SJCRH30 (cell line): ENCODE measurements around the gene HMGA1. TPM values are rescaled to one million over a fixed set of nuclear protein-coding genes. Genes with fewer than 3 reads are reported as not detected.

Source experiments
- DNase-seq, 2 experiments: peaks; one replicate each; pipeline ENCODE4 v3.0.0-alpha.2; 2015 to 2020
- H3K27ac ChIP-seq: fragments of 250-450 bp; sonication (Bioruptor Pico); 2 replicates; pipeline ENCODE4 v1.5.1; 2020; ENCODE audit warnings: mild to moderate bottlenecking, moderate library complexity
- H3K27me3 ChIP-seq: fragments of 250-450 bp; sonication (Bioruptor Pico); 2 replicates; pipeline ENCODE4 v1.5.1; 2020; ENCODE audit warnings: mild to moderate bottlenecking, moderate library complexity
- H3K36me3 ChIP-seq: fragments of 250-450 bp; sonication (Bioruptor Pico); 2 replicates; pipeline ENCODE4 v1.5.1; 2020; ENCODE audit warnings: mild to moderate bottlenecking, moderate library complexity
- H3K4me1 ChIP-seq: fragments of 250-450 bp; sonication (Bioruptor Pico); 2 replicates; pipeline ENCODE4 v1.5.1; 2020; ENCODE audit warnings: mild to moderate bottlenecking, moderate library complexity
- H3K4me3 ChIP-seq: fragments of 250-450 bp; sonication (Bioruptor Pico); 2 replicates; pipeline ENCODE4 v1.5.1; 2020; ENCODE audit warnings: mild to moderate bottlenecking, moderate library complexity
- H3K9me3 ChIP-seq: fragments of 250-450 bp; sonication (Bioruptor Pico); replicated peaks from 2 replicates; pipeline ENCODE4 v1.5.1; 2020; ENCODE audit warnings: mild to moderate bottlenecking, moderate library complexity
- total RNA-seq: library from RNA; depleted of rRNA; stranded (reverse); fragments of >200 nt; shearing (Covaris generic); gene quantifications from 2 replicates; pipeline ENCODE4 v1.2.3, GENCODE V29; 2014

Gene HMGA1
- total RNA-seq, 1 experiment from 2014 or later: 129 TPM

GRCh38 chr6:34231566-34232336 is 4.9 kb upstream of the HMGA1 start:
- Histone ChIP-seq H3K4me1 (peaks cover 14% of the 10 kb centered on the region), H3K4me3 (no peak overlapping the region), H3K36me3 (no peaks in the 10 kb centered on the region), H3K9me3 (no peaks in the 10 kb centered on the region), H3K27me3 (no peaks in the 10 kb centered on the region), H3K27ac (no peak overlapping the region)
- DNase-seq: no peak

- H3K36me3 ChIP-seq: no peaks in the 10 kb centered on the region
- no peaks in the 10 kb centered on the region for H3K9me3 ChIP-seq
- H3K27me3 ChIP-seq: no peaks in the 10 kb centered on the region
- H3K4me3 ChIP-seq: no peak overlapping the region
- H3K4me1 ChIP-seq: peaks cover 13% of the 10 kb centered on the region
- H3K27ac ChIP-seq: no peak overlapping the region
- no peak for DNase-seq
Measured at GRCh38 chr6:34232901-34233300, 3.8 kb upstream of the HMGA1 start.

- Histone ChIP-seq H3K27me3 (no peaks in the 10 kb centered on the region), H3K4me3 (no peak overlapping the region), H3K36me3 (no peaks in the 10 kb centered on the region), H3K4me1 (peaks cover 15% of the 10 kb centered on the region), H3K9me3 (no peaks in the 10 kb centered on the region), H3K27ac (no peak overlapping the region)
- no peak for DNase-seq
Measured at GRCh38 chr6:34233867-34234266, 2.8 kb upstream of the HMGA1 start.

GRCh38 chr6:34234667-34235306 is 1.9 kb upstream of the HMGA1 start:
- no peaks in the 10 kb centered on the region for H3K36me3 ChIP-seq
- no peak overlapping the region for H3K4me3 ChIP-seq
- no peaks in the 10 kb centered on the region for H3K27me3 ChIP-seq
- no peak for DNase-seq
- no peaks in the 10 kb centered on the region for H3K9me3 ChIP-seq
- peaks cover 15% of the 10 kb centered on the region for H3K4me1 ChIP-seq
- H3K27ac ChIP-seq: no peak overlapping the region

- H3K4me3 ChIP-seq: no peak overlapping the region
- H3K9me3 ChIP-seq: no peaks in the 10 kb centered on the region
- H3K27ac ChIP-seq: no peak overlapping the region
- H3K27me3 ChIP-seq: no peaks in the 10 kb centered on the region
- no peak for DNase-seq
- no peaks in the 10 kb centered on the region for H3K36me3 ChIP-seq
- peaks cover 15% of the 10 kb centered on the region for H3K4me1 ChIP-seq
Measured at GRCh38 chr6:34235307-34236130, 1.2 kb upstream of the HMGA1 start.

GRCh38 chr6:34236131-34236442 is 586 bp upstream of the HMGA1 start:
- Histone ChIP-seq H3K9me3 (no peaks in the 10 kb centered on the region), H3K27ac (no peak overlapping the region), H3K27me3 (no peaks in the 10 kb centered on the region), H3K4me3 (peak overlapping the region; percentile 85), H3K36me3 (peaks cover 2% of the 10 kb centered on the region), H3K4me1 (peaks cover 15% of the 10 kb centered on the region)
- no peak for DNase-seq

GRCh38 chr6:34237316-34237721 is 646 bp downstream of the HMGA1 start:
- no peak for DNase-seq
- Histone ChIP-seq H3K36me3 (peaks cover 7% of the 10 kb centered on the region), H3K27me3 (no peaks in the 10 kb centered on the region), H3K4me3 (peak overlapping the region; percentile 96), H3K27ac (peak overlapping the region; percentile 79), H3K9me3 (no peaks in the 10 kb centered on the region), H3K4me1 (peaks cover 15% of the 10 kb centered on the region)

GRCh38 chr6:34237722-34238584 is 1.3 kb downstream of the HMGA1 start:
- Histone ChIP-seq H3K4me3 (peak overlapping the region; percentile 96), H3K9me3 (no peaks in the 10 kb centered on the region), H3K4me1 (peaks cover 15% of the 10 kb centered on the region), H3K27ac (peak overlapping the region; percentile 79), H3K36me3 (peaks cover 7% of the 10 kb centered on the region), H3K27me3 (no peaks in the 10 kb centered on the region)
- peak; percentile 69 to 70 for DNase-seq

- H3K27me3 ChIP-seq: no peaks in the 10 kb centered on the region
- DNase-seq: peak; percentile 78 to 89
- no peaks in the 10 kb centered on the region for H3K9me3 ChIP-seq
- peaks cover 17% of the 10 kb centered on the region for H3K4me1 ChIP-seq
- peaks cover 7% of the 10 kb centered on the region for H3K36me3 ChIP-seq
- peak overlapping the region; percentile 79 for H3K27ac ChIP-seq
- H3K4me3 ChIP-seq: peak overlapping the region; percentile 96
Measured at GRCh38 chr6:34238585-34239499, 2.2 kb downstream of the HMGA1 start.

- DNase-seq: no peak
- Histone ChIP-seq H3K9me3 (no peaks in the 10 kb centered on the region), H3K36me3 (peaks cover 7% of the 10 kb centered on the region), H3K27me3 (no peaks in the 10 kb centered on the region), H3K27ac (no peak overlapping the region), H3K4me3 (no peak overlapping the region), H3K4me1 (peaks cover 23% of the 10 kb centered on the region)
Measured at GRCh38 chr6:34239500-34239825, 2.8 kb downstream of the HMGA1 start.

- Histone ChIP-seq H3K4me1 (peaks cover 26% of the 10 kb centered on the region), H3K36me3 (peaks cover 7% of the 10 kb centered on the region), H3K4me3 (no peak overlapping the region), H3K9me3 (no peaks in the 10 kb centered on the region), H3K27ac (no peak overlapping the region), H3K27me3 (no peaks in the 10 kb centered on the region)
- no peak for DNase-seq
Measured at GRCh38 chr6:34239893-34240292, 3.2 kb downstream of the HMGA1 start.

GRCh38 chr6:34240329-34241248 is 3.9 kb downstream of the HMGA1 start:
- Histone ChIP-seq H3K4me3 (no peak overlapping the region), H3K36me3 (peaks cover 7% of the 10 kb centered on the region), H3K27ac (no peak overlapping the region), H3K9me3 (no peaks in the 10 kb centered on the region), H3K27me3 (no peaks in the 10 kb centered on the region), H3K4me1 (peaks cover 26% of the 10 kb centered on the region)
- DNase-seq: no peak
